HT1080 (cell line): Measurements from ENCODE around the gene LRP2. TPM values are rescaled to one million over a fixed set of nuclear protein-coding genes. Genes with fewer than 3 reads are reported as not detected.
"Not testable (repeated sequence)": the region's sequence is repeated elsewhere in the genome, so short reads cannot be mapped to it uniquely, and the experiment has no call there.

ENCODE experiments used
- DNase-seq: peaks from one replicate; pipeline ENCODE4 v3.0.0-alpha.2; 2015; ENCODE audit warnings: low read depth
- polyA plus RNA-seq, 2 experiments: library from polyadenylated mRNA; depleted of rRNA; stranded (reverse); fragments of >200 nt; gene quantifications; 2 replicates each; pipeline ENCODE4 v1.2.3, GENCODE V29; 2015
- total RNA-seq: library from RNA; depleted of rRNA; stranded (reverse); fragments of >200 nt; shearing (Covaris generic); gene quantifications from 2 replicates; pipeline ENCODE4 v1.2.3, GENCODE V29; 2014; rRNA removed

Gene LRP2
- 0.10 TPM in 1 of 2 replicates, not detected in the other for total RNA-seq
- not detected in 2 replicates for polyA plus RNA-seq (2015; cell fraction: cytosol; rRNA removed)
- not detected in 2 replicates for polyA plus RNA-seq (2015; cell fraction: nucleus; rRNA removed)

DNA sequence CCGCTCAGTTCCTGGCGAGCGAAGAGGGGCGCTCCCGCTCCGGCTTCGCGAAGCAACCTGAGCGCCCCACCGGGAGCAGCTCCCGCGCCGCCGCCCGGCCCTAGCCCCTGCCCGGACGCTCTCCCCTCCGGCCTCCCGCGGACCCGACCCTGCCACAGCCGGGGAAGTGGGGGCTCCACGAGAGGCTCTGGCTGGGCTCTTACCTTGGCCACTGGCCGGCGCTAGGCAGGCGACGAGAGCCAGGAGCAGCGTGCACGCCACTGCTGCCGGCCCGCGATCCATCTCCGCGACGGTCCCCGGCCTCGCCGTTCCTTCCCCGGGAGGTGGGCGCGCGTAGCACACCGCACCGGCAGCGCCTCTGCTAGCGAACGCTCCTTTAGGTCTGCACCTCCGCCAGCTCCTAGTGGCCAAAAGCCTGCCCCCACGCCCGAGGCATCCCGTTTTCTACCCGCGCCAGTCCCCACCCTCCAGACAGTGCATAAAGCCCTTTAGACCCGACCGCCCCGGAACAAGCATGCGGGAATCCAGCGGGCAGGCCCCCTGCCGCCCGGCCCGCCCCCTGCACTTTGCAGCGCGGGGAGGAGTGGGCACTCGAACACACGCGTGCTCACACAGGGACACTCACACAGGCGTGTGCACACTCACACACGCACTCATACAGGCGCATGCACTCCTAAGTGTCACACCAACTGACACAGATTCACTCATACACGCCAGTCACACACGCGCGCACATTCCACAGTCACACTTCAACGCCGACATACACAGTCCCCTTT, at the start of gene LRP2:
LRP2 (minus strand) TSS at position 417 of the 776 bp plus-strand sequence; CDS start at position 282, 135 bp downstream.
- no peak for DNase-seq

DNA sequence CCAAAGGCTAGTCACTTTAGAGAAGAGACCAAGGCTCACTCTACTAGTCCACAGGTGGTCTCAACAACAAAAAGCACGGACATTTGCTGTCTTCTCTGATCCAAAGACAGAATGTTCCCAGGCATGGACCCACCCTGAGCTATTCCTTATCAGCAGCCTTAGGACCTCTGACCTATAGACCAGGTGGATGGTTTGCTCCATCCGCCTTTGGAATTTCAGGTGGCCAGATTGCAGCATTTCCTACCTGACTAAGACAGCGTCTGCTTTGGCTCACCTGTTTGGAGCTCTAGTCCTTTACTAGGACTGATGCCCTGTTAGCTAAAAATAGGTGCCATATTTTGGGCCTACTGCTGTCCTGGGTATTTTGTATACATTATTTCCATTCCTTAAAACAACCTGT, 44.6 kb upstream of the LRP2 start:
- no peak for DNase-seq

DNA sequence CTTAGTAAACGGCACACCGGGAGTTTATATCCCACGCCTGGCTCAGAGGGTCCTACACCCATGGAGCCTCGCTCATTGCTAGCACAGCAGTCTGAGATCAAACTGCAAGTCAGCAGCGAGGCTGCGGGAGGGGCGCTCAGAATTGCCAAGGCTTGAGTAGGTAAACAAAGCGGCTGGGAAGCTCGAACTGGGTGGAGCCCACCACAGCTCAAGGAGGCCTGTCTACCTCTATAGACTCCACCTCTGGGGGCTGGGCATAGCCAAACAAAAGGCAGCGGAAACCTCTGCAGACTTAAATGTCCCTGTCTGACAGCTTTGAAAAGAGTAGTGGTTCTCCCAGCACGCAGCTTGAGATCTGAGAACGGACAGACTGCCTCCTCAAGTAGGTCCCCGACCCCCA, 37.2 kb upstream of the LRP2 start:
- not testable (repeated sequence) for DNase-seq

DNA sequence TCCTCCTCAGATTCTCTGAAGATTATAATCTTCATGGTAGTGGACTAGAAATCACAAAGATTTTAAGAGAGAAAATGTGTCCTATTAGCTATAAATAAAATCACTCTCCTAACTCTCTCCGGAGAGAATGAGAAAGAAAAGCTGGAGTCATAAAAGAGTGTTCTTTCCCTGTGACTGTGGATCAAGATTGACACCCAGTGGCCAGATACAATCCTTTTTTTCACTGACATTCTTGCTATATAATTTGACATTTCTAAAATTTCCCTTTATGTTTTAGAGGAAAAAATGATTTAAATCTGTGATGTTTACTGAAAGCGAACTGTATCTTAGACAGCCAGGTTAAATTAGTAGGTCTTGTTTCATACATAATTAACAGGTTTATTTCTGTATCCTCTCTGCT, 35.4 kb upstream of the LRP2 start:
- DNase-seq, result no peak

DNA sequence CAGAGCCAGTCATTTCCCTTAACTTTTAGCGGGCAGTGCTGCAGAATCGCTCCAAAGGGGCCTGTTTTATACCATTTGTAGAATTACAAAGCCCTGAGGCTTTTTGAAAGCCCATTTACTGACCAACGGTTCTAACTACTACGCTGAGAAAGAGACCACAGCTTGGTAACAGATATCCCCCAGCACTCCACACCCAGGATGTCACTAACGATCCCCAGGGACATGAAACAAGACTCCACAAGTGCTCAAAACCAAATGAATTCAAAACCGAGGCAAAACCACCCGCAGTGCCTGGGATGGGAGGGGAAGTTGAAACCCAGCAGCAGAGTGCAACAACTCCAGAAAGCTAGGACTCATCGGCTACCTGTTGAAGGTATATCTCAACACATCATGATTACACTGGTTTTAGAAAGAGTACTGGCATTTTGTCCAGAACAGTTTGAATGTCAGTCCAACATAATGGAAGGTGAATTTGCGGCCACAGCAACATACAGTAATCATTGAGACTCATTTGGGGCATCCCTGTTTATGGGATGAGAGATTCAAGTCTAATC, 33.6 kb upstream of the LRP2 start:
- no peak for DNase-seq

DNA sequence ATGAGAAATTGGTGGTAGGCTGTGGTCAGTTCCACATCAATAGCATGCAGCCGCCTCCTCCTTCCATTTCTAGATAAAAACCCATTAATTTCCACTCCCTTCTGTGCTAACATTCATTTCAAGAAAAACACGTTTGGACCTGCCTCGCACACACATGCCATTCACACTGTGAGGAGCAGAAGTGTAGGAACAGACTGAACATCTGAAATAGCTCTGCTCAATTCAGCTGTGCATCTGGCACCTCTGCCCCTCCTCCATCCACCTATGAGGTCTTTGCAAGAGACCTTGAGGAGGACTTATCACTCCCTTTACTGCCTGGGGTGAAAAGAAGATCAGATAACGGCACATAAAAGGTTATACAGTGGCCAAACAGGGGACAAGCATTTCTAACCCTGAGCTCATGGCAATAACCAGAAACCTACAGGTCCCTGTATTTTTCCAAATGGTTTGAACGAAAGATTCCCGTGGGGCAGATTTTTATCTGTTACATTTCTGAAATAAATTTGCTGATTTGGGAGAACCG, 30.8 kb upstream of the LRP2 start:
- DNase-seq, result no peak

DNA sequence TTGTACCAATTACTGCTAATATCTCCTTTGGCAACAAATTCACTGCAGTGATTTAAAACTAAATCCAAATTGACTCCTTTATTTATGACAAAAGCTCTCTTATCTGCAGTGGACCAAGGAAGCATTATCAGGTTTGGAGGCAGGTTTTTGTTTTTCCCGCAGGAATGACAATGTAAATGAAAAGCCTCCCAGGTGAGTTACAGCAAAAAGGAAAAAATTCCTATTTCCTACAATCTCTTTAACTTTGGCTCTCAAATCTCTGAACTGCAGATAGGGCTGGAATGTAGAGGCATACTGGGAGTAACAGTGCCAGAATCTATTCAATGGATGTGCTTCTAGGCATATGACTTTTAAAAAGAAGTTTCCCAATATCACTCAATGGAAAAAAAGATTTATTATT, 28.9 kb upstream of the LRP2 start:
- DNase-seq, result no peak

DNA sequence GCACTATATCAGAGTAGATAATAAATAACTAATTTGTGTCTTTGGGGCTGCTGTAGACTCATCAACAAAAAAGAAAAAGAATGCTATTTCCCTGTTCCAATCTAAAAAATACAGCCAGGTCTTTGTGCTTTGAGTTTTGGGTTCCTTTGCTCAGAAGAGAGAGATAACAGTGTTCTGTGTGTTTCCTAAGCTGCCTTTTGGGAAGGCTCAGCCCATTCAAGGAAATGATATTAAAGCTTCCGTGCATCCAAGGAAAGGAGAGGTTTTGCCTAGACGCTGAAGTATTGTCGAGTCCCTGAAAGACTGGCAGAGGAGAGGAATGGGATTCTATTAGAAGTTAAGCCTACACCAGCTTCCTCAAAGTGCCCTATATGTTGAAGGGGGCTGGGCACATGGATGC, 25.8 kb upstream of the LRP2 start:
- no peak for DNase-seq

DNA sequence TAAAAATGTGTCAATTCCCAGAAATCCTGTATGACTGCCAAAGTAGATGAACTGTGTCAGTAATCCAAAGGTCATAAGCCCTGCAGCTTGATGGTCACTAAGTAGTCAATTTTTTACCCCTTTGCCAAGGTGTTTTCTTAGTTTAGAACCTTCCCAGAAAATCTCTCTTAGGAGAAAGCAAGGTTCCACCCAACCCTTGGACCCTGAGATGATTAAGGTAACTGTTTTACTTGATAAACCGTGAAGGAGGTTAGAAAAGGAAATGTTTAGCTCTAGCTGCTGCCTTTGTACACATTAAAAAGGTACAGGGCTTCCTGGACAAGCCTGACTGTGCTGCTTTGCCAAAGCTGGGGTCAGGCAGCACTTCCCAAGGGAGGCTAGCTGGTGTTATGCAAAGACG, 24.4 kb upstream of the LRP2 start:
- no peak for DNase-seq

DNA sequence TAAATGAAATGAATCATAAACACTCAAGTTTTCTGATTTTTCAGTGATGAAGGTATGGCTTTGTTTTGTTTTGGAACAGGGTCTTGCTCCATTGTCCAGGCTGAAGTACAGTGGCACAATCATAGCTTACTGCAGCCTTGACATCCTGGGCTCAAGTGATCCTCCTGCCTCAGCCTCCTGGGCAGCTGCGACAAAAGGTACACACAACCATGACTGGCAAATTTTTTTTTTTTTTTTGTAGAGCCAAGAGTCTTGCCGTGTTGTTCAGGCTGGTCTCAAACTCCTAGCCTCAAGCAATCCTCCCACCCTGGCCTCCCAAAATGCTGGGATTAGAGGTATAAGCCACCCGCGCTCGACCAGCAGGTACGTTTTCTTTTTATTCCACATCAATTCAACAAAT, 22.5 kb upstream of the LRP2 start:
- DNase-seq, result no peak

DNA sequence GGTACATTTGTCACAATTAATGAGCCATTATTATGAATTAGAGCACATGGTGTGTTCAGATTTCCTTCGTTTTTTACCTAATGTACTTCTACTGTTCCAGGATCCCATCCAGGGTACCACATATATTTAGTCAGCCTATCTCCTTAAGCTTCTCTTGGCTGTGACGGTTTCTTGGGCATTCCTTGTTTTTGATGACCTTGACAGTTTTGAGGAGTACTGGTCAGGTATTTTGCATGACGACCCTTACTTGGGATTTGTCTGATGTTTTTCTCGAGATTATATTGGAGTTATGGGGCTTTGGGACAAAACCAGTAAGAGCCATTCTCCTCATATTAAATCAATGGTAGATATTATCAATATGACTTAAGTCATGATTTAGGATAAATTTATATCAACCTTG, 10.2 kb upstream of the LRP2 start:
- no peak for DNase-seq

DNA sequence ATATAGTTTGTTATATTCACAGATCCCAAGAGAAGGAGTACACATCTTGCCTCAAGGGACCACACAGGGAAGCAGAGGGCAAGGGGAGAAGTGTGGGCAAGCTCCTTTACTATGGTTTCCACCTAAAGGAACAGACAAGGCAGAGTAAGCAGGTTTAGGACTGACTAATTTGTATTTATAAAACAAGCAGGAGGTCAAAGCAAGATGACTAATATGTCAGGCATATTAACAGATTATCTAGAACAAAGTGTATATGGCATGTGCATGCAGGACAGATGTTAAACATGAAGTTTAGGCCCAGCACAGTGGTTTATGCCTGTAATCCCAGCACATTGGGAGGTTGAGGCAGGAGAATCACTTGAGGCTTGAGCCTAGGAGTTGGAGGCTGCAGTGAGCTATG, 3.7 kb upstream of the LRP2 start:
- no peak for DNase-seq

DNA sequence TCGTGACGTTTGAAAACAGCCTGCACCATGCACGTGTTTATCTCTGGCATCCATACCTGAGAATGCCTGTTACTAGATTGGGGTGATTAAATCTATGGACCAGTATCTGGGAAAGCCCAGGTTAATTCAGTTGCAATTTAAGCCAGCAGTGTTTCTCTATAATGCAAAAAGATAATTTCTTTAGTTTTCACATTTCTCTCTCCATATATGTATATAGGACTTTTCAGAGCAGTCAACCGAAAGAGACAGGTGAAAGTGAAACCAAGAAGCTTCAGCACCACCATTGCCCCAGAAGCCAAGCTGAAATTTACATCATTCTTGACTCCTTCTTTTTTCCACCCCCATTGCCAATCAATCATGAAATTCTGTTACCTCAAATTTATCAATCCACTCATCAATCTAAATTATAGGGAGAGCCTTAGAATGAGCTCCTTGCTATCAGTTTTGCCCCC, 2.7 kb upstream of the LRP2 start:
- no peak for DNase-seq

DNA sequence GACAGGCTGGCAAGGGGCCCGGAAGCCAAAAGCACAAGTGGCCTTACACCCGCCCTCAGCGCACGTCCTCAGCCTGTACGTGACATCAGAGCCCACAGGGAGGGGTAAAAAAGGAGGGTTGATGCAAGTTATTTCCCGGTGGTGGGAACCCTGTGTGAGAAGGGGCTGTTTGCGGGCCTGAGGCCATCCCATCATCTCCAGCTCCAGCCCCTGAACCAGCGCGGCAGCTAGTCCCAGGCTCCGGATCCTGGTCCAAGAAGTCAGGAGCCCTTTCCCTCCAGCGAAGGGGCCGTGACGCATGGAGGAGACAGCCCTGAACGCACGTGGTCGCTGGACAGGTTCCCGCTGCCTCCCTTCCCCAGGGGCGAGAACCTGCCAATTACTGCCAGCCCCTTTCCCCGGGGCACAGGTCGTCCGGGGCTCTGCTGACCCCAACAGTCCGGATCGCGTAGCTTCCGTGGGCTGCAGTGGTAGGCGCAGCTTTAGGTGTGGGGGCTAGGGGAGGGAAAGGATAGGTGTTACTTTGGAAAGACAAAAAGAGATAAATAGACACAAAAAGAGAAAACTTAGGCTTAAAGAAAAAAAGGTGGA, 1.3 kb upstream of the LRP2 start:
- no peak for DNase-seq

DNA sequence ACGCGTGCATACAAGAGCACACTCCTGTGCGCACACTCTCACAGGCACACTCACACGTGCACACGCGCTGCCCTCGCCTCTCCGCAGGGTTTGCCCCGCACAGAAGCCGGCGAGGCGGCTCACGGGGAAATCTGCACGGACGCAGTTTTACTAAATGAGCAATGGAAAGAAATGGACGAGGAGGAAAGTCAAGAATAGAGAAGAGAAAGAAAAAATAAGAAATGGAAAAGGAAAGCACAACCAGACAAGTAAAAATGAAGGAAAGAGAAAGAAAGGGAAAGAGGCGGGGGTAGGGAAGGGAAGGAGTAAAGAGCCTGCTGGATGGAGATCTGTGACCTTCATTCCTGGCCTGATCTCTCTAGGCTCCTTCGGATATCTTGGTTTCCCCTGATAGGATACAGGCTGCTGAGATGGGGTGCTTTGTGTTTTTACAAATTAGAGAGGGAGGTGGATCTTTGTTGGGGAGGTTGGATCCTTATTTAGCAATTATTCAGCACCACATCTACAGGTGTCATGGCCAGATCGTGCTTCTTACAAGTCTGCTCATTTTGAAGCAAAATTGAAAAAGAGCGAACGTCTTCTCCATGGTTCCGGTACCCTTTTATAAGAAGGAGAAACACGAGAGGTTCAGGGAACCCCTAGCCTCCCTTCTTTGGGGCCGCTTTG, 693 bp upstream of the LRP2 start:
- no peak for DNase-seq

DNA sequence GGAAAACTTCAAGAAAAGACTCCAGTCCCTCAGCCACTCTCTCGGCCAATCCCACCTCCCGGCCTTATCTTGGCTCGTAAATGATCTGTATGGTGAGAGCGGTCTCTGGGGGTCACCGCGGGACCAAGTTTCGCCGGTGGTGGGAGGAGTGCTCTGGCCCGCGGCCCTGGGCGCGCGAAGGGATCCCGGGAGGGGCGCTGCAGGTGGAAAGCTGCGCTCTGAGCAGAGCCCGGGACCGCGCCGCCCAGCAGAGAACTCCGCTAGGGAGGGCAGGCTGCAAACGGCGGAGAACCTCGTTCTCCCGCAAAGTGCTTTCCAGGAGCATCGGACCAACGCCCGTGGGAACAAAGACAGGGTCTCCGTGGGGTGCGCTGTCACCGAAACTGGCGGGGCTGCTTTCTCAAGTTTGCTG, 622 bp downstream of the LRP2 start:
- DNase-seq, result no peak

DNA sequence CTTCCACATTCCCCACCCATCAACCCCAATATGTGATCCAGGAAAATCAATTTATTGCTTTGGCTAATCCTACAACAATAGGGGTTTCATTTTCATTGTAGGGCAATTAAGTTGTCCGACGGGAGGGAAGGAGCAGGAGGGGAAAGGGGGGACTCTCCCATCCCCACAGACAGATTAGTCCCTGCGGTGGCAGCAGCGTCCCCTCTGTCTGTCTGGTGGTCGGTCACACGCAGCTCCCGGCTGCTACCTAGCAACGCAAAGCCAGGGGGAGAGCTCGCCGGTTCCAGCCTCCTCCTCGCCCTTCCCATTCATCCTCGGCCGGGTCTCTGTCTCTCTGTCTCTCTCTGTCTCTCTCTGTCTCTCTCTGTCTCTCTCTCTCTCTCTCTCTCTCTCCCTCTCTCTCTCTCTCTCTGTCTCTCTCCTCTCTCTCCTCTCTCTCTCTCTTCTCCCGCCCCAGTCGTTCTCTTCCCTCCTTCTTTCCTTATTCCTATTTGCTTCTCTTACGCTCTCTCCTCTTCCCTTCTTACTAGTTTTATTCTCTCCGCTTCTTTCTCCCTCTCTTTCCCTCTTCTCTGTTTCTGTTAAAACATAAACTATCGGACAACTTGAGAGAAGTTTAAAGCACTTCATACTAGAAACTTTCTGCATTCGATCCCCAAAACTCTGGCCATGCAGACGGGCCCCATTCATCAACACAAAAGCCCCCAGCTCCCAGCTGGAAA, 1.2 kb downstream of the LRP2 start:
- DNase-seq, result no peak

DNA sequence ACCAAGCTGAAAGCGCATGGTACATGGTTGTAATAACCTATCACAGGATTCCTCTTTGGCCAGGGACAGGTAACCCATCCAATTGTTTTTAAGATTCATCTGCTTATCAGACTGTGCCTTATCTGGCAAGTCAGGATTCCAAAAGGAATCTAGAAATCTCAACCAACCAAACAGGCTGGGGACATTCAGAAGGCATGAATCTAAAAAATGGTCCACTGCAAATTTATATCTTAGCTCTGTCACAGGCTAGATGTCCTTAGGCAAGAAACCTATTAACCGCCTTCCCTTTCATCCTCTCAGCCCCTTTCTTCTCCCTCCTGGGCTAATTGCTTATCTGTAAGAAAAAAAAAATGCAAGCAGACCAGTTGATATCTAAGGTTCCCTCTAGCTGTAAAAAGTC, 4.3 kb downstream of the LRP2 start:
- no peak for DNase-seq

DNA sequence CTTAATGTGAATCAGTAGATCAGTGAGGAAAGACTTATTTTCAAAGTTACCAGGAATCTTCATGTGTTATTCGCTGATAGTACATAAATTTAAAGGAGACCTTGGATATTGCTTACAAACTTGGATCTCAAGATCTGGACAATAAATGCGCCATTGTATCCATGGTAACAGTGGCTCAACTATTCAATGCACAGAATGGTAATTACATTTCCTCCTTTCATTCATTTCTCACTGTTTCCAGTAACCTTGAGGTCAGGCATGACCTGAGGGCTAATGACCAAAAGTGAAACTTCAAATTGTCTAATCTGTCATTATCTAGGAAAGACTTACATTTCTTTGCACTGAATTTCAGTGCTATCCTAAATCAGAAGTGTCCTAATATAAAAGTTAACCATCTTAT, 8.1 kb downstream of the LRP2 start:
- no peak for DNase-seq

DNA sequence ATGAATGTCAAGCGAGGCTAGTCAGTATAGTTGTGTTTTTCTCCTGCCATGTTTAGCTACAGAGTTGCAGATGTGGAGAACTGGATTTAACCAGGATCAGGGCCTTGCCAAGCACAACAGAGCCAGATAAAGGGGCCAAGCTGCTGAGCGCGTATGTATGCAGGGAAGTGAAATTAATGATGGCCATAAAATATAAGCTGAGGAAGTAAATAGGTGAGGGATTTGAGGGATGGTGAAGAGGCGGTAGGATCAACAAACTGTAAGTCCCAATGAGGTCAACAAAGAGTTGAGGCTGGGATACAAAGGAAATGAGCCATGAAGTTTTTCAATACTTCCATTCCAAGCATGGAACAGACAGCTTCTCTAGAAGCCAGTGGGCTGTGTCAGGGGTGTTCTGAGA, 10.6 kb downstream of the LRP2 start:
- DNase-seq, result no peak

DNA sequence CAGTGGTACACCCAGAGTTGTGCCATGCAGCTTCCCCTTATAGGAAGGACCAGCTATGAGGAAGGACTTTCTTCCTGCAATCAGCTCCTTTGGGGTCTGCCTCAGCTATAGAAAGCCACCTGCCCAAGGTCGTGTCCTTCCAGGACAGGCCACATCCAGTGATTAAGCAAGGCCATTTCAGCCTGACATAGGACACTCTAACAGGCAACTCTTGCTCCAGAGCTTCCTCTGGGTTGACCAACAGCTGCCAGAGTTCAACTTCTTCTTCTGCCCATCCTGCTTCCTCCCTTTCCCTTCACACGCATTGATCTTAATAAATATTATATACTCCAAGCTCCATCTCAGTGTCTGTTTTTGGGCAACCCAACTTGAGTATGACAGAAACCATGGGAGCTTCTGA, 12.8 kb downstream of the LRP2 start:
- DNase-seq, result no peak
